Upper lobe of left lung (tissue), 6 donors: Measurements from ENCODE around the gene ITGBL1. TPM values are rescaled to one million over a fixed set of nuclear protein-coding genes. Genes with fewer than 3 reads are reported as not detected.

ENCODE experiments used
- ATAC-seq, 2 donors: fragments of 200-7000 bp; cut with Tn5 transposase; one replicate each; pipeline ENCODE4 v1.9.1; 2022; ENCODE audit warnings: mild to moderate bottlenecking in 2 of 2, moderate library complexity in 2 of 2; ENCODE audit not compliant: low FRiP score in 2 of 2
- DNase-seq, 2 donors: peaks; one replicate each; pipeline ENCODE4 v3.0.0-alpha.2; 2019 to 2020
- H3K27ac ChIP-seq, 4 donors: fragments of 200-600 bp; sonication (generic); one replicate each; pipeline ENCODE4 v1.5.1; 2016 to 2019
- H3K27me3 ChIP-seq, 4 donors: fragments of 200-600 bp; sonication (generic); one replicate each; pipeline ENCODE4 v1.5.1; 2017 to 2019
- H3K36me3 ChIP-seq, 4 donors: fragments of 200-600 bp; sonication (generic); one replicate each; pipeline ENCODE4 v1.5.1; 2016 to 2019
- H3K4me1 ChIP-seq, 4 donors: fragments of 200-600 bp; sonication (generic); one replicate each; pipeline ENCODE4 v1.5.1; 2018 to 2019
- H3K4me3 ChIP-seq, 4 donors: fragments of 200-600 bp; sonication (generic); one replicate each; pipeline ENCODE4 v1.5.1; 2017 to 2019; ENCODE audit warnings: mild to moderate bottlenecking in 2 of 4, moderate library complexity in 1 of 4
- H3K9me3 ChIP-seq, 4 donors: fragments of 200-600 bp; sonication (generic); one replicate each; pipeline ENCODE4 v1.5.1; 2018 to 2019
- CTCF ChIP-seq, 6 experiments: fragments of 450-650 bp in 4 of 6; fragments of 200-600 bp in 2 of 6; sonication (generic) in 2 of 6; IDR thresholded peaks; one replicate each; pipeline ENCODE4 v1.5.1; 2016 to 2019; ENCODE audit warnings: antibody characterized with exemption in 6 of 6
- EP300 ChIP-seq, 4 donors: sonication (generic); formaldehyde crosslinking; IDR thresholded peaks; one replicate each; pipeline ENCODE4 v1.5.1; 2017; ENCODE audit warnings: antibody characterized with exemption in 4 of 4, control low read depth in 2 of 4
- POLR2A ChIP-seq, 4 donors: fragments of 450-650 bp; IDR thresholded peaks; one replicate each; pipeline ENCODE4 v1.5.1; 2016 to 2017; ENCODE audit warnings: antibody characterized with exemption in 4 of 4, mild to moderate bottlenecking in 2 of 4
- POLR2AphosphoS5 ChIP-seq, 2 donors: sonication (generic); formaldehyde crosslinking; IDR thresholded peaks; one replicate each; pipeline ENCODE4 v1.5.1; 2017; ENCODE audit warnings: antibody characterized with exemption in 2 of 2
- WGBS, 2 donors: methylation state at CpG; one replicate each; pipeline ENCODE4 v1.1.5; 2017 to 2018; 5-methylcytosine and 5-hydroxymethylcytosine counted together
- total RNA-seq, 6 donors: library from RNA; depleted of rRNA in 4 of 6; stranded (reverse); fragments of >200 nt in 4 of 6; gene quantifications; one replicate each; pipeline versions ENCODE4 v1.1.0 to v1.2.1, GENCODE V29; 2016 to 2021
- donor health status: DM: no; HTN: no; CAD: no; lungs with moderate emphysema.
- donor health status: DM: no; HTN: yes; CAD: no; lungs with severe emphysema.

The ITGBL1 gene
- total RNA-seq, 6 donors from 2014 or later = 5.2 to 51.9 (median 21.9) TPM

- TF ChIP-seq POLR2AphosphoS5 (IDR thresholded peaks at IDR 0.05) = no peak
- TF ChIP-seq POLR2A (IDR thresholded peaks at IDR 0.05) = no peak
- TF ChIP-seq CTCF (IDR thresholded peaks at IDR 0.05) = no peak
- no peak for TF ChIP-seq EP300 (IDR thresholded peaks at IDR 0.05)
- no peak overlapping the region for H3K4me3 ChIP-seq
- ATAC-seq (no peak), DNase-seq (no peak)
- no peaks in the 10 kb centered on the region for H3K9me3 ChIP-seq
- 58 to 70% methylated on average over 6 of the region's 6 CpGs for WGBS, 2 donors
- H3K36me3 ChIP-seq = no peaks in the 10 kb centered on the region
- H3K27me3 ChIP-seq = no peaks in the 10 kb centered on the region
- no peak overlapping the region for H3K27ac ChIP-seq
- H3K4me1 ChIP-seq = no peaks in the 10 kb centered on the region
Measured at GRCh38 chr13:101755228-101755887, 302.9 kb downstream of the ITGBL1 start.

GRCh38 chr13:101757446-101758039 lies 305.1 kb downstream of the ITGBL1 start:
- 3 to 10% methylated on average over 1 of the region's 1 CpG for WGBS, 2 donors
- Histone ChIP-seq H3K4me1 (no peaks in the 10 kb centered on the region), H3K27me3 (no peaks in the 10 kb centered on the region), H3K36me3 (no peaks in the 10 kb centered on the region), H3K27ac (no peak overlapping the region), H3K9me3 (no peaks in the 10 kb centered on the region), H3K4me3 (no peak overlapping the region)
- TF ChIP-seq CTCF (IDR thresholded peaks at IDR 0.05) = peak in 5 of 6 experiments; percentile 20 to 61 (median 45)
- no peak for TF ChIP-seq POLR2A (IDR thresholded peaks at IDR 0.05)
- DNase-seq (no peak), ATAC-seq (peak in 1 of 2 donors; percentile 69)

- ATAC-seq (peak in 1 of 2 donors; percentile 49), DNase-seq (no peak)
- 25 to 44% methylated on average over 1 of the region's 1 CpG for WGBS, 2 donors
- Histone ChIP-seq H3K4me1 (no peaks in the 10 kb centered on the region), H3K36me3 (no peaks in the 10 kb centered on the region), H3K4me3 (no peak overlapping the region), H3K27me3 (no peaks in the 10 kb centered on the region), H3K9me3 (no peaks in the 10 kb centered on the region), H3K27ac (no peak overlapping the region)
- TF ChIP-seq POLR2AphosphoS5 (IDR thresholded peaks at IDR 0.05) = no peak
- TF ChIP-seq EP300 (IDR thresholded peaks at IDR 0.05) = no peak
- TF ChIP-seq CTCF (IDR thresholded peaks at IDR 0.05) = no peak
- TF ChIP-seq POLR2A (IDR thresholded peaks at IDR 0.05) = no peak
Measured at GRCh38 chr13:101763191-101763590, 310.7 kb downstream of the ITGBL1 start.

Other genes with a start within 250 kb of the ITGBL1 start
- gene NALCN, start 36.2 kb upstream of the ITGBL1 start, total RNA-seq = 1 to 10 TPM in 3 of 6 donors, under 1 TPM in 3; under 0.01 to 1.8 (median 1.1) TPM